Esophagus squamous epithelium (tissue), 5 donors: Measurements from ENCODE around the gene HAO2. TPM values are rescaled to one million over a fixed set of nuclear protein-coding genes. Genes with fewer than 3 reads are reported as not detected.
"Not testable (repeated sequence)": the region's sequence is repeated elsewhere in the genome, so short reads cannot be mapped to it uniquely, and the experiment has no call there.

Experiments used
- DNase-seq: peaks from one replicate; lab custom pipeline; 2025; lab: John Stamatoyannopoulos, UW
- H3K27ac ChIP-seq, 4 donors: fragments of 200-600 bp; sonication (generic); one replicate each; pipeline ENCODE4 v1.5.1; 2016 to 2019; ENCODE audit warnings: mild to moderate bottlenecking in 1 of 4
- H3K27me3 ChIP-seq, 4 donors: fragments of 200-600 bp; sonication (generic); 1 replicate in 3 of 4; 2 replicates in 1 of 4; pipeline versions ENCODE4 v1.5.1 to v1.6.0; 2017 to 2021; ENCODE audit warnings: antibody characterized with exemption in 1 of 4
- H3K36me3 ChIP-seq, 3 donors: fragments of 200-600 bp; sonication (generic); one replicate each; pipeline ENCODE4 v1.5.1; 2016 to 2019
- H3K4me1 ChIP-seq, 3 donors: fragments of 200-600 bp; sonication (generic); one replicate each; pipeline ENCODE4 v1.5.1; 2017 to 2019
- H3K4me3 ChIP-seq, 4 donors: fragments of 200-600 bp; sonication (generic); 1 replicate in 3 of 4; 2 replicates in 1 of 4; pipeline ENCODE4 v1.5.1; 2016 to 2019; ENCODE audit warnings: mild to moderate bottlenecking in 2 of 4, moderate library complexity in 1 of 4
- H3K9me3 ChIP-seq, 3 donors: fragments of 200-600 bp; sonication (generic); one replicate each; pipeline ENCODE4 v1.5.1; 2016 to 2019
- POLR2A ChIP-seq, 4 donors: fragments of 450-650 bp; IDR thresholded peaks; one replicate each; pipeline ENCODE4 v1.6.1; 2017; ENCODE audit warnings: antibody characterized with exemption in 4 of 4, mild to moderate bottlenecking in 4 of 4, moderate library complexity in 3 of 4
- WGBS, 2 donors: methylation state at CpG; one replicate each; pipeline ENCODE4 v1.1.5; 2018; 5-methylcytosine and 5-hydroxymethylcytosine counted together
- intact Hi-C: fragments of 100-400 bp; cut with DNase I; formaldehyde crosslinking; loops from one replicate; pipeline ENCODE4 v1.15.0; 2022
- total RNA-seq, 4 donors: library from RNA; depleted of rRNA; stranded (reverse); fragments of >200 nt; gene quantifications; one replicate each; pipeline ENCODE4 v1.1.0, GENCODE V29; 2016
- TF ChIP-seq, protein P1 (sequence below), 6 experiments: fragments of 450-650 bp in 4 of 6; fragments of 200-600 bp in 2 of 6; sonication (generic) in 2 of 6; IDR thresholded peaks; one replicate each; pipeline ENCODE4 v1.5.1; 2016 to 2019; ENCODE audit warnings: antibody characterized with exemption in 6 of 6, mild to moderate bottlenecking in 4 of 6, moderate library complexity in 4 of 6
- donor health status: DM: yes; HTN: yes; CAD: no.

The HAO2 gene
- total RNA-seq, 4 donors from 2014 or later: not detected

DNA sequence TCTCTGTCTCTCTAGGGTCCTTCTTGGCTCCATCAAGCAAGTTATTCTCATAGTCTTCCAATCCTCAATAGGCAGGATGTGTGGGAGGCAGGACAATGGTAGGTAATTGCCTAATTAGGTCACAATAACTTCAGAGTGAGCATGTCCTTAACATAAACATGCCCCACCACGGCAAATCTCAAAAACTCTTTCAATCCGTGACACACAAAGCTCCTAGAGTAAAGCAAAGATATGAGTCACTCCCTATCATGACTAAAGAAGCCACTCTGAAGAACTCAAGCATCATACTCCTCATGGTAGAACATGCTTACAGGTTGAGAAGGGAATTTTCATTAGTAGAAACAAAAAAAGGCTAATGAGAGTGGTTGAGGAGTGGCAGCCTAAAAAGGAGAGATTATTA is 4.9 kb downstream of the HAO2 start:
- no peak overlapping the region for H3K27ac ChIP-seq
- no peak for TF ChIP-seq POLR2A (IDR thresholded peaks at IDR 0.05)
- TF ChIP-seq, protein P1, sequence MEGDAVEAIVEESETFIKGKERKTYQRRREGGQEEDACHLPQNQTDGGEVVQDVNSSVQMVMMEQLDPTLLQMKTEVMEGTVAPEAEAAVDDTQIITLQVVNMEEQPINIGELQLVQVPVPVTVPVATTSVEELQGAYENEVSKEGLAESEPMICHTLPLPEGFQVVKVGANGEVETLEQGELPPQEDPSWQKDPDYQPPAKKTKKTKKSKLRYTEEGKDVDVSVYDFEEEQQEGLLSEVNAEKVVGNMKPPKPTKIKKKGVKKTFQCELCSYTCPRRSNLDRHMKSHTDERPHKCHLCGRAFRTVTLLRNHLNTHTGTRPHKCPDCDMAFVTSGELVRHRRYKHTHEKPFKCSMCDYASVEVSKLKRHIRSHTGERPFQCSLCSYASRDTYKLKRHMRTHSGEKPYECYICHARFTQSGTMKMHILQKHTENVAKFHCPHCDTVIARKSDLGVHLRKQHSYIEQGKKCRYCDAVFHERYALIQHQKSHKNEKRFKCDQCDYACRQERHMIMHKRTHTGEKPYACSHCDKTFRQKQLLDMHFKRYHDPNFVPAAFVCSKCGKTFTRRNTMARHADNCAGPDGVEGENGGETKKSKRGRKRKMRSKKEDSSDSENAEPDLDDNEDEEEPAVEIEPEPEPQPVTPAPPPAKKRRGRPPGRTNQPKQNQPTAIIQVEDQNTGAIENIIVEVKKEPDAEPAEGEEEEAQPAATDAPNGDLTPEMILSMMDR (IDR thresholded peaks at IDR 0.05): no peak
- H3K4me3 ChIP-seq: no peak overlapping the region
- H3K36me3 ChIP-seq: no peaks in the 10 kb centered on the region
- 7 to 29% methylated on average over 2 of the region's 2 CpGs for WGBS, 2 donors
- intact Hi-C loops: no loop called here
- no peaks in the 10 kb centered on the region for H3K9me3 ChIP-seq
- DNase-seq: no peak
- H3K27me3 ChIP-seq: peaks cover 0 to 4% (median 0%) of the 10 kb centered on the region in 4 donors
- H3K4me1 ChIP-seq: peaks cover 0 to 4% (median 0%) of the 10 kb centered on the region in 3 donors

DNA sequence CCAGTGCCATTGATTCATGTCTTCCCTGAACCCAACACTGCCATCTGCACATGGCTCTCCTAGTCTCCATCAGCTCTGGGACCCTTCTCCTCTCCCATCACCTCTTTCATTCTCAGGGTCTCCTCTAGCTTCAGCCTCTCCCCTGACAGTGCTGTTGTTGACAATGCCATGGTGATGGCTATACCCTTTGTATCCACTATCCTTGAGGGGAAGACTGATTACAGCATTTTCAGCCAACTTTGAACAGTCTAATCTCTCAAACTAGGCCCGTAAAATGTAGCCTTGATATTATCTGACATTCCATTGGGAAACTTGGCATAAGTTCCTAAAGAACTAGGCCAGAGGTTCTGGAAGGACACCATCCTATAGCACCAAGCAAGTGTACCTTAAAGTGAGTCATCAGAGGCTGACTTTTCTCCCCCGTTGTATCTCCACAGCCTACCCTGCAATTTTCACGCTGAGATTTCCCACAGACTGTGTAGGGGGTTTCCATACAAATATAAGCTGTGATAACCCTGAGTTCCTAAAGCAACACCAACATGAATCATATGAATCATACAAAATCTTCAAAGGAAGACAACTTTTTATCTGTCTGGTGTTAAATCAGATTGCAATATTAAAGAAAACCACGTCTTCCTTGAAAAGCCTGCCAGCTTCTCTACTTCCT is 5.8 kb downstream of the HAO2 start:
- H3K9me3 ChIP-seq: no peaks in the 10 kb centered on the region
- no peak for DNase-seq
- intact Hi-C loops: no loop called here
- TF ChIP-seq, protein P1 (IDR thresholded peaks at IDR 0.05): no peak
- TF ChIP-seq POLR2A (IDR thresholded peaks at IDR 0.05): no peak
- H3K27ac ChIP-seq: no peak overlapping the region
- peaks cover 0 to 4% (median 0%) of the 10 kb centered on the region in 3 donors for H3K4me1 ChIP-seq
- H3K36me3 ChIP-seq: no peaks in the 10 kb centered on the region
- H3K27me3 ChIP-seq: peaks cover 0 to 4% (median 0%) of the 10 kb centered on the region in 4 donors
- 30 to 43% methylated on average over 4 of the region's 4 CpGs for WGBS, 2 donors
- no peak overlapping the region for H3K4me3 ChIP-seq

DNA sequence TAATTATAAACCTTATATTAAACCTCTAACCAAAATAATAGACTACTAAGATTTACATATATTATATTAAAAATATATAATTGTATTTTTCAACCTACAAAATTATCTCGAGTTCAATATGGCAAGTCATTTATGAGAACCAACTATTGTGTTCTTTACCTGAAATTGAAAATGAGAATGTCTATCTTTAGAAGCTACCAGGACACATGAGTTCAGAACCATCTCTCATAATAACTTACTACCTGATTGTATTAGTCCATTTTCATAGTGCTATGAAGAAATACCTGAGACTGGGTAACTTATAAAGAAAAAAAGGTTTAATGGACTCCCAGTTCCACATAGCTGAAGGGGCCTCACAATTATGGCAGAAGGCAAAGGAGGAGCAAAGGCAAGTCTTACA is 6.8 kb downstream of the HAO2 start:
- DNase-seq: no peak
- WGBS, 2 donors: 87% methylated on average over 1 of the region's 1 CpG
- no peaks in the 10 kb centered on the region for H3K27me3 ChIP-seq
- no peak overlapping the region for H3K27ac ChIP-seq
- no peak overlapping the region for H3K4me3 ChIP-seq
- intact Hi-C loops: no loop called here
- peaks cover 0 to 4% (median 0%) of the 10 kb centered on the region in 3 donors for H3K4me1 ChIP-seq
- TF ChIP-seq, protein P1 (IDR thresholded peaks at IDR 0.05): no peak
- TF ChIP-seq POLR2A (IDR thresholded peaks at IDR 0.05): no peak
- H3K9me3 ChIP-seq: no peaks in the 10 kb centered on the region
- no peaks in the 10 kb centered on the region for H3K36me3 ChIP-seq

DNA sequence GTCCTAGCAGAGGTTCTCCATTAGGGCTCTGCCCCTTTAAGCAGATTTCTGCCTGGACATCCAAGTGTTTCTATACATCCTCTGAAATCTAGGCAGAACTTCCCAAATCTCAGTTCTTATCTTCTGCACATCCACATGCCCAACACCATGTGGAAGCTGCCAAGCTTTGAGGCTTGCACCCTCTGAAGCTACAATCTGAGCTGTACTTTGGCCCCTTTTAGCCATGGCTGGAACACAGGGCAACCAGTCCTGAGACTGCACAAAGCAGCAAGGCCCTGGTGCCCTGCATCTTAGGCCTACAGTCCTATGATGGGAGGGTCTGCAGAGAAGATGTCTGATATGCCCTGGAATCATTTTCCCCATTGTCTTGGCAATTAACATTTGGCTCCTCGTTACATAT is 8.0 kb downstream of the HAO2 start:
- DNase-seq: no peak
- Histone ChIP-seq H3K27me3 (no peaks in the 10 kb centered on the region), H3K36me3 (no peaks in the 10 kb centered on the region), H3K4me1 (peaks cover 0 to 4% (median 0%) of the 10 kb centered on the region in 3 donors), H3K4me3 (no peak overlapping the region), H3K27ac (no peak overlapping the region), H3K9me3 (no peaks in the 10 kb centered on the region)
- TF ChIP-seq, protein P1 (IDR thresholded peaks at IDR 0.05): no peak
- TF ChIP-seq POLR2A (IDR thresholded peaks at IDR 0.05): no peak
- WGBS, 2 donors: 63 to 100% methylated on average over 1 of the region's 1 CpG
- intact Hi-C loops: no loop called here

DNA sequence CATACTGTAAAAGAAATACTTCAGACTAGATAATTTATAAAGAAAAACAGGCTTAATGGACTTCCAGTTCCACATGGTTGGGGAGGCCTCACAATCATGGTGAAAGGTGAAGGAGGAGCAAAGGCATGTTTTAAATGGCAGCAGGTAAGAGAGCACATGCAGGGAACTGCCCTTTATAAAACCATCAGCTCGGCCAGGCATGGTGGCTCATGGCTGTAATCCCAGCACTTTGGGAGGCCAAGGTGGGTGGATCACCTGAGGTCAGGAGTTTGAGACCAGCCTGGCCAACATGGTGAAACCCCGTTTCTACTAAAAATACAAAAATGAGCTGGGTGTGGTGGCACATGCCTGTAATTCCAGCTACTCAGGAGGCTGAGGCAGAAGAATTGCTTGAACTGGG is 9.0 kb downstream of the HAO2 start:
- 67 to 70% methylated on average over 2 of the region's 2 CpGs for WGBS, 2 donors
- H3K27me3 ChIP-seq, H3K4me1 ChIP-seq, H3K36me3 ChIP-seq, H3K27ac ChIP-seq, DNase-seq, H3K4me3 ChIP-seq, intact Hi-C loops, H3K9me3 ChIP-seq: not testable (repeated sequence)
